BLaER1 (cell line): ENCODE results near the gene UBE2U.
A peak's percentile ranks its signal among the peaks of the same experiment; 100 is the strongest.

ENCODE experiments used
- H3K27ac ChIP-seq: shearing (Covaris generic); formaldehyde crosslinking; 2 replicates; pipeline ENCODE4 v1.8.1; 2022
- H3K27me3 ChIP-seq: shearing (Covaris generic); formaldehyde crosslinking; 2 replicates; pipeline ENCODE4 v1.8.1; 2022
- H3K36me3 ChIP-seq: shearing (Covaris generic); formaldehyde crosslinking; 2 replicates; pipeline ENCODE4 v1.8.1; 2022
- H3K4me1 ChIP-seq: shearing (Covaris generic); formaldehyde crosslinking; 2 replicates; pipeline ENCODE4 v1.8.1; 2022
- H3K4me2 ChIP-seq: shearing (Covaris generic); formaldehyde crosslinking; 2 replicates; pipeline ENCODE4 v1.8.1; 2022
- H3K4me3 ChIP-seq: shearing (Covaris generic); formaldehyde crosslinking; 2 replicates; pipeline ENCODE4 v1.8.1; 2022
- H3K9ac ChIP-seq: shearing (Covaris generic); formaldehyde crosslinking; 2 replicates; pipeline ENCODE4 v1.8.1; 2022
- H3K9me3 ChIP-seq: shearing (Covaris generic); formaldehyde crosslinking; 2 replicates; pipeline ENCODE4 v1.8.1; 2022
- H4K20me1 ChIP-seq: shearing (Covaris generic); formaldehyde crosslinking; 2 replicates; pipeline ENCODE4 v1.8.1; 2022
- Cebpa-rat ChIP-seq: shearing (Covaris generic); IDR thresholded peaks from 2 replicates; pipeline ENCODE4 v1.8.1; 2022

The UBE2U gene

GRCh38 chr1:64171797-64172281 lies 31.6 kb upstream of the UBE2U start:
- Histone ChIP-seq H3K4me2 (no peak overlapping the region), H3K4me1 (no peaks in the 10 kb centered on the region), H3K36me3 (no peaks in the 10 kb centered on the region; the same call in 1 of the 2 replicates), H3K9me3 (no peaks in the 10 kb centered on the region), H3K27ac (no peak overlapping the region), H3K9ac (no peak overlapping the region), H4K20me1 (no peaks in the 10 kb centered on the region), H3K4me3 (no peak overlapping the region), H3K27me3 (no peaks in the 10 kb centered on the region)
- no peak for TF ChIP-seq Cebpa-rat

GRCh38 chr1:64172458-64172983 lies 30.9 kb upstream of the UBE2U start:
- Histone ChIP-seq H3K9ac (no peak overlapping the region), H3K4me3 (no peak overlapping the region), H3K27me3 (no peaks in the 10 kb centered on the region), H3K4me2 (no peak overlapping the region), H3K36me3 (no peaks in the 10 kb centered on the region; the same call in 1 of the 2 replicates), H3K9me3 (no peaks in the 10 kb centered on the region), H3K4me1 (no peaks in the 10 kb centered on the region), H3K27ac (no peak overlapping the region), H4K20me1 (no peaks in the 10 kb centered on the region)
- no peak for TF ChIP-seq Cebpa-rat

DNA sequence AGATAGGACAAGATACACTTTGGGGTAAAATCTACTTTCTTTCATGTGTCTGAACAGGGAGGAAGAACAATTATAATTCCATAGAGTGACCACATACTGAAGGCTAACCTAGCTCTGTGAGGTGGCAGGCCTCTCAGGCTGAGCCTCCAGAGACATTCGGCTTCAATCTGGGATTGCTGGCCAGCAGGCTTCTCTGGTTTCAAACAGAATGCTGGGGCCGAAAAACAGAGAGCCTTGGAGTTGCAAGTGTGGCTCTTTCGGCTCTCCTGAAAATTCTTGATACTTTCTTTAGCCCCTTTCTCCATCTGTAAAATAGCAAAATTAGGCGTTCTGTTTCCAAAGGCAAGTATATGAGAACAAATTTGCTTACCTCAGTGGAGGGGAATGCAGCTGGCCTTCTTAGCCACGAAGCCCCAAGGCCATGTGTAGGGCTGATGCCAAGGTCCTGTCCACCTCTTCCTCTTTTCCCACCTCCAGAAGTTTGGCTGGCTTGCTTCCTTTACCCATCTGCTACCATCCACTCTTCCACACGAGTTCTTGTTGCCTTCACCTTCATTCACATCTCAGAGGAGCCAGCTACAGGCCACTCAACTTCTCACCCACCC lies 30.0 kb upstream of the UBE2U start:
- Histone ChIP-seq H3K4me1 (no peaks in the 10 kb centered on the region), H3K27me3 (no peaks in the 10 kb centered on the region), H3K36me3 (no peaks in the 10 kb centered on the region; the same call in 1 of the 2 replicates), H3K4me2 (no peak overlapping the region), H3K9ac (no peak overlapping the region), H3K9me3 (no peaks in the 10 kb centered on the region), H3K4me3 (no peak overlapping the region), H3K27ac (no peak overlapping the region), H4K20me1 (no peaks in the 10 kb centered on the region)
- no peak for TF ChIP-seq Cebpa-rat

DNA sequence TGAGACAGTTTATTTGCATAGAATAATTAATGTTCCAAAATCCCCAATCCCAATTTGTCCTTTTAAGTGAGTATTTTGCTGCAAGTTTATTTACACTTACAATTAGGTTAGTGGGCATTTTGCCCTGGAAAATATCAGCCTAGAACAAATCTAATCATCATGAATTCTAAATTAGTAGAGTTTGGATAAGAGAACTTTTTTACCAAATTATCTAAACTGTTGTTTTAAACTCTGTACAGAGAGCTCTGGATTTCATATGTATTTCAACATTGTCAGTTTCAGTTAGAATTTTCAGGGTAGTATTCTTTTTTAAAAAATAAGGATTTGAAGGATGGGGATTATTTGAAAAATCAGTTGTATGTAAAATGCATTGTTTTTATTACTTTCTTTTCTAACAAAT lies 27.8 kb upstream of the UBE2U start:
- H3K9me3 ChIP-seq: no peaks in the 10 kb centered on the region
- H3K4me2 ChIP-seq: no peak overlapping the region
- no peak for TF ChIP-seq Cebpa-rat
- H3K4me1 ChIP-seq: no peaks in the 10 kb centered on the region
- no peaks in the 10 kb centered on the region for H3K27me3 ChIP-seq
- no peak overlapping the region for H3K9ac ChIP-seq
- H3K27ac ChIP-seq: no peak overlapping the region
- H4K20me1 ChIP-seq: no peaks in the 10 kb centered on the region
- H3K36me3 ChIP-seq: no peaks in the 10 kb centered on the region
- no peak overlapping the region for H3K4me3 ChIP-seq

- Histone ChIP-seq H3K4me2 (no peak overlapping the region), H3K27ac (no peak overlapping the region), H3K9ac (no peak overlapping the region), H3K4me1 (no peaks in the 10 kb centered on the region), H3K4me3 (no peak overlapping the region), H4K20me1 (no peaks in the 10 kb centered on the region), H3K27me3 (no peaks in the 10 kb centered on the region), H3K36me3 (no peaks in the 10 kb centered on the region), H3K9me3 (no peaks in the 10 kb centered on the region)
- no peak for TF ChIP-seq Cebpa-rat
Measured at GRCh38 chr1:64176659-64177058, 26.8 kb upstream of the UBE2U start.

DNA sequence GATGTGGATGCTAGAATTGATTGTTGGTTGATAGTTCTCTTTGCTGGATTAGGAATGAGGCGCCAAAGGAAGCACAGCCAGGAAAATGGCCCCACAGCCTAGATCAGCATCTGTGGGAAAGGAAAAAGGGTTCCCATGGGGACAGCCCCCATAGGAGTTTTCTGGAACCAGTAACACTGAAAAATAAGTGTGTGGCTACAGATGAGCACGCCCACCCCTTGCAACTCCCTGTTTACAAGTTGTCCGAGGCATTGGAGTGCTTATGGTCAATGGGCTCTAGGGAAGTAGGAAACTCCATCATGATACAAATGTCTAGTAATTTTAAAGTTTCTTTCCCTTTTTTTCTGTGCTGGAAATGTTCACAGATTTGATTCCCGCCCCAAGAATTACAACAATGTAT lies 23.8 kb upstream of the UBE2U start:
- H3K4me3 ChIP-seq: no peak overlapping the region
- H3K27me3 ChIP-seq: no peaks in the 10 kb centered on the region
- peaks cover 7% of the 10 kb centered on the region for H3K4me1 ChIP-seq
- no peak overlapping the region for H3K4me2 ChIP-seq
- no peak overlapping the region for H3K27ac ChIP-seq
- H3K9me3 ChIP-seq: no peaks in the 10 kb centered on the region
- TF ChIP-seq Cebpa-rat: no peak
- H4K20me1 ChIP-seq: no peaks in the 10 kb centered on the region
- no peak overlapping the region for H3K9ac ChIP-seq
- H3K36me3 ChIP-seq: no peaks in the 10 kb centered on the region

DNA sequence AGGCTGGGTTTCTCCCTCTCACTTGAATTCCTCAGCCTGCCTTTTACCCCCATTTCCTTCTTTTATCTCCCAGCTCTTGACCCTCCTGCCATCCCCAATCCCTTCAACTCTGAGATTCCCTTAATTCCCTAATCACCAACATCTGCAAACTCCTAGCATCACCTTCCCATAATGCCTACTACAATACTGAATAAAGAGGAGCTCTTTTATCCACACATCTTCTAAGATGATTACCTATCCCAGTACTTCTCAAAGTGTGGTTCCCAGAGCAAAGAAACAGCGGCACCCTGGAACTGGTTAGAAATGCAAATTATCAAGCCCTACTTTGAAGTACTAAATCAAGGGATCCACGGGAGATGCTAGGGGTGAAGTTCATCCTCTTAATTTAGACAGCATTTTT lies 21.2 kb upstream of the UBE2U start:
- no peaks in the 10 kb centered on the region for H4K20me1 ChIP-seq
- H3K9me3 ChIP-seq: no peaks in the 10 kb centered on the region
- peaks cover 7% of the 10 kb centered on the region for H3K4me1 ChIP-seq
- no peak overlapping the region for H3K27ac ChIP-seq
- H3K4me3 ChIP-seq: no peak overlapping the region
- H3K4me2 ChIP-seq: no peak overlapping the region
- no peaks in the 10 kb centered on the region for H3K36me3 ChIP-seq
- no peak for TF ChIP-seq Cebpa-rat
- H3K27me3 ChIP-seq: no peaks in the 10 kb centered on the region
- H3K9ac ChIP-seq: no peak overlapping the region

DNA sequence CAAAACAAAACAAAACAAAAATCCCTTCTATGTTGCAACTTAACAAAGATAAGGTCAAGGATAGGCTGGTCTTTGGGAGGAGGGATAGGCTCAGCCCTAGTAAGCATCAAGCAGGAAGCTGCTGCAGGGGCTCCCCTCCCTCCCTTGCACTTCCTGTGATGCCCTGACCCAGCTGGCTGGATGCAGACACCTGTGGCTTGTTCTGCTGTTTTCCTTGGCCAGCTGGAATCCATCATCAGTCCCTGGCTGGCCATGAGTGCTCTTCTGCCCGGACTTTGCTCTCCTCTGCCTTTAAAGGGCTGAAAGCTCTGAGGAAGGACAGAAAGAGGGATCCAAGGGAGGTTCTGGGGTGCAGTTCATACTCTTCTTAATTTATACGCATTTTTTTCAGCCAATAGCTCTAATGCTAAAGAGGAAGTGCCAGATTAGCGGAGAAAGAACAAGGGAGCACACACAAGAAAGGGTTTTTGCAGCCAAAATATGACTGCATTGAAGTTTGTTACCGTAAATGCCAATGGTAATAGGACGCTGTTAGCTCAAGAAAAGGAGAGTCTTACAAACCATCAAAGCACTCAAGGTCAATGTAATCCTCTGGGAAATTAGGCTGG lies 19.9 kb upstream of the UBE2U start:
- peaks cover 7% of the 10 kb centered on the region for H3K4me1 ChIP-seq
- no peaks in the 10 kb centered on the region for H3K36me3 ChIP-seq
- H3K27ac ChIP-seq: no peak overlapping the region
- no peaks in the 10 kb centered on the region for H3K27me3 ChIP-seq
- no peaks in the 10 kb centered on the region for H4K20me1 ChIP-seq
- H3K4me2 ChIP-seq: peak overlapping the region; percentile 1; the same call in 1 of the 2 replicates
- no peaks in the 10 kb centered on the region for H3K9me3 ChIP-seq
- TF ChIP-seq Cebpa-rat: no peak
- no peak overlapping the region for H3K9ac ChIP-seq
- no peak overlapping the region for H3K4me3 ChIP-seq

GRCh38 chr1:64184003-64184440 lies 19.4 kb upstream of the UBE2U start:
- TF ChIP-seq Cebpa-rat: no peak
- no peak overlapping the region for H3K9ac ChIP-seq
- no peaks in the 10 kb centered on the region for H4K20me1 ChIP-seq
- no peaks in the 10 kb centered on the region for H3K27me3 ChIP-seq
- H3K4me3 ChIP-seq: no peak overlapping the region
- no peaks in the 10 kb centered on the region for H3K9me3 ChIP-seq
- peaks cover 7% of the 10 kb centered on the region for H3K4me1 ChIP-seq
- H3K4me2 ChIP-seq: no peak overlapping the region
- no peaks in the 10 kb centered on the region for H3K36me3 ChIP-seq
- H3K27ac ChIP-seq: no peak overlapping the region

DNA sequence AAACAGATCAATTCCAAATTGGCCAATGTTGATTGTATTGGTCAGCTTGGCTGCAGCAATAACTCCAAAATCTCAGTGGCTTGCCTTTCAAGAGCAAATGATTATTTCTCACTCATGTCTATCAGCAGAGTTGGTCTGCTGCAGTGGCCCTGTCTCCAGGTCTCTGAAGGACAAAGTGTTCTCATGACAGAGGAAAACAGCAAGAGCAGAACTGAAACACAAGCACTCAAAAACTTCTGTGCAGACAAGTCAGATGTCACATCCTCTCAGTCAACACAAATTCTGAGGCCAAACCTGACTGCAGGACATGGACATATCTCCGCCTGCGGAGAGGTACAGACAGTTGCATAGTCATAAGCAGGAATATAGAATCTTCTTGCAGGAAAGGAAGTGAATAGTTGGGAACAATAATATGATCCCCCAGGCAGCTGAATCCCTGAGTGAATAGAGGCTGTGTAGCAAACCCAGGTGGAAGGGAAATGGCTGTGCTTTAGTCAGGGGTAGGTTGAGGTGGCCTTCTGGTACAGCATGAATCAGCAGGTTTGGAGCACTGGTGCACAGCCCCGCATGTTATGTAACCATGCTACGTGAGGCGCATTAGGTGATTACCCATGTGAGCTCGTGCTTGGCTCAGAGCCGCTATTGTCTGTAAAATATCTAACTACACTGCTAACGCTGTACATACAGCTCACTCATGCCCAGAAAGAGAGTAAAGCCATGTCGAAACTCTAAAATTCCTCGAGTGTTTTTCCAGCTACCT lies 17.1 kb upstream of the UBE2U start:
- Histone ChIP-seq H3K4me1 (peaks cover 7% of the 10 kb centered on the region), H3K27me3 (no peaks in the 10 kb centered on the region), H3K27ac (no peak overlapping the region), H3K9ac (no peak overlapping the region), H3K4me3 (no peak overlapping the region), H3K9me3 (no peaks in the 10 kb centered on the region), H4K20me1 (no peaks in the 10 kb centered on the region), H3K36me3 (no peaks in the 10 kb centered on the region), H3K4me2 (no peak overlapping the region)
- TF ChIP-seq Cebpa-rat: no peak
